Muscle of back (tissue), 11 donors: Measurements from ENCODE around the gene AKAP17A. TPM values are rescaled to one million over a fixed set of nuclear protein-coding genes. Genes with fewer than 3 reads are reported as not detected.
A peak's percentile ranks its signal among the peaks of the same experiment; 100 is the strongest.
"Not testable (repeated sequence)": the region's sequence is repeated elsewhere in the genome, so short reads cannot be mapped to it uniquely, and the experiment has no call there.

Experiments used
- DNase-seq, 3 donors: peaks; one replicate each; pipeline versions ENCODE4 v3.0.0 to v3.0.0-alpha.2; 2013
- polyA plus RNA-seq, 10 donors: library from polyadenylated mRNA; unstranded; fragments of 120-200 nt; gene quantifications; one replicate each; pipeline ENCODE4 v1.2.1, GENCODE V29; 2013; ENCODE audit not compliant: insufficient read length in 10 of 10

AKAP17A gene
- polyA plus RNA-seq, 10 donors = 19.2 to 33.9 (median 28.1) TPM

DNA sequence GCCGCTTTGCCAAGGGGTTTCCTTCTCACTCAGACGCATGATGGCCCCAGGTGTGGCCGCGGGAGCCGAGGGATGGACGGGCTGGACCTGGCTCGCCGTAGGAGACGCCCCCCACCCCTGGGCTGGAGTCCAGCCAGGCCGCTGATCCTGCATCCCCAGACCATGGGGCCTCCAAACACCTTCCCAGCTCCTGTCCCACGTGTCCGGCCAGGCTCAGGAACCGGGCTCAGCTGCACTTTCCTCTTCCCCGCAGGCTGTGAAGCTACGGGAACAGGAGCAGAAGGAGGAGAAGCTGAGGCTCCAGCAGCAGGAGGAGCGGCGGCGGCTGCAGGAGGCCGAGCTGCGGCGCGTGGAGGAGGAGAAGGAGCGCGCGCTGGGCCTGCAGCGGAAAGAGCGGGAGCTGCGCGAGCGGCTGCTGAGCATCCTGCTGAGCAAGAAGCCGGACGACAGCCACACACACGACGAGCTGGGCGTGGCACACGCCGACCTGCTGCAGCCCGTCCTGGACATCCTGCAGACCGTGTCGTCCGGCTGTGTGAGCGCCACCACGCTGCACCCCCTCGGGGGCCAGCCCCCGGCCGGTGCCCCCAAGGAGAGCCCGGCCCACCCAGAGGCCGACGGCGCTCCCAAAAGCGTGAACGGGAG, 9.1 kb downstream of the AKAP17A start:
- DNase-seq = no peak

DNA sequence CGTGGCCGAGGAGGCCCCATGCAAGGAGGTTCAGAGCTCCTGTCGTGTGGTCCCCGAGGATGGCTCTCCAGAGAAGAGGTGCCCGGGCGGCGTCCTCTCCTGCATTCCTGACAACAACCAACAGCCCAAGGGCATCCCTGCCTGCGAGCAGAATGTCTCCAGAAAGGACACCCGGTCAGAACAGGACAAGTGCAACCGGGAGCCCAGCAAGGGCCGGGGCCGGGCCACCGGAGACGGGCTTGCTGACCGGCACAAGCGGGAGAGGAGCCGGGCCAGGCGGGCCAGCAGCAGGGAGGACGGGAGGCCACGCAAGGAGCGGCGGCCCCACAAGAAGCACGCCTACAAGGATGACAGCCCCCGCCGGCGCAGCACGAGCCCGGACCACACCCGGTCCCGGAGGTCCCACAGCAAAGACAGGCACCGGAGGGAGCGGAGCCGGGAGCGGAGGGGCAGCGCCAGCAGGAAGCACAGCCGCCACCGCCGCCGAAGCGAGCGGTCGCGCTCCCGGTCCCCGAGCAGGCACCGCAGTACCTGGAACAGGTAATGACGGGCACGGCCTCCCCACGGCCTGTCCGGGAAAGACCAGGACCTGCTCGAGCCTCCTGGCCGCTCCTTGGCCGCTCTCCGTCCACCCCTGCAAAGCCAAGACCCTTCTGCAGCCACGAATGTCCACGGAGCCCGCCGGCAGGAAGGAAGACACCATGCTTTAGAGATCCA, 9.8 kb downstream of the AKAP17A start:
- no peak for DNase-seq

DNA sequence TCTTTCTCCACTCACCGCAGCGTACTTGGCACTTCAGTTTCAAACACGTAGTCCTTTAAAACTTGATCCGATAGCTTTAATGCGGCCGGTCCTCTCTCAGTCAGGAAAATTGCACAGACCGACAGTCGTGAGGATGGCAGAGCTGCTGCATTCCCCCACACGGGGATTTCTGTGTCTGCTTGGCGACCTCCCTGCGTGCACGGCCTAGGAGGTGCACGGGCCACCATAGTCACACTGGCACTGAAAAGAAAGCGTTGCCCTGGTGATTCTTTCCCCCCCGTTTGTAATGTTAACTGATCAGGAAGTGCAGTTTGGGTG, 10.3 kb downstream of the AKAP17A start:
- DNase-seq = no peak

DNA sequence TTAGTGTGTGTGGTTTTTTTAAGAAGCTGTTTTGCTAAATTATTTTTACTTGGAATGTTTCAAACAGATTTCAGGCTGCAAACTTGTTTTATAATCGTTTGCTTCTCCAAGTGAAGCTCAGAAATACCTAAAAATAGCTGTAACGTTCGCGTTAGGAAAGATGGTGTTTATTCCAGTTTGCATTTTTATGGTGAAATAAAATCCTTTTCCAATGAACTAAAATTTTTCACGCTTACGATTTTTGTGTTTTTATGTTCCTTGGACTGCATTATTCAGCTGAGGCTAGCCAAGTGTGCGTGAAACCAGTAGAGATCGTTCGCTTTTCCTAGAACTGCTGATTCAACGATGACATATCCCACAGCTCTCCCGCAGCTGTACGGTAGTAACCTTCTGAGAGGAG, 10.9 kb downstream of the AKAP17A start:
- DNase-seq = no peak

DNA sequence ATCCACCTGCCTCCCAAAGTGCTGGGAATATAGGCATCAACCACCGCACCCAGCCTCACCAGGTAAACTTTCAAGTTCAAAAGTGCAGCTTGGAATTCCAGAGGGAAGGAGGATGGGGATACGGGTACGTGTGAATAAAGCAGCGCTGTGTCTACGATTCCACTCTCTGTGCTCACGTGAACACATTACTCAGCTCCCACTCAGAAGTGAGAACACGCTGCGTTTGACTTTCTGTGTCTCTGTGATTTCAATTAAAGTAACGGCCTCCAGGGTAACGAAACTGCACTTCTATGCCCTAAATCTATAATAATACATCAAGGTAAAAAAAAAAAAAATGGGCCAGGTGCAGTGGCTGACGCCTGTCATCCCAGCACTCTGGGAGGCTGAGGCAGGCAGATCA, 15.1 kb downstream of the AKAP17A start:
- no peak for DNase-seq

DNA sequence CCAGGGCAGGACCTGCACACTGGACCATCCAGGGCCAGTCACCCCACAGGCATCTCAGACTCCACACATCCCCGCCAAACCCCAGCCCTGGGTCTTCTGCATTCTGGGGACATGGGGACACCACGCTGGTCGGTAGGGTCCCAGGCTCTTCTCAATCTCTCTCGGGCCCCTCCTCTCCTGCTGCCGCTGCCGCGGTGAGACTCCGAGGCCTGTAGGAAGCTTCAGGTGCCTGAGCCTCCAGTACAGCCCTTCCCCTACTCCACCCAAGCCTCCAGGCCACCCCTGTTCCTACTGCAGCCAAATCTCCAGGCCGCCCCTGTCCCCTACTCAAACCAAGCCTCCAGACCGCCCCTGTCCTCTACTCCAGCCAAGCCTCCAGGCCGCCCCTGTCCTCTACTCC, 17.9 kb downstream of the AKAP17A start:
- no peak for DNase-seq

DNA sequence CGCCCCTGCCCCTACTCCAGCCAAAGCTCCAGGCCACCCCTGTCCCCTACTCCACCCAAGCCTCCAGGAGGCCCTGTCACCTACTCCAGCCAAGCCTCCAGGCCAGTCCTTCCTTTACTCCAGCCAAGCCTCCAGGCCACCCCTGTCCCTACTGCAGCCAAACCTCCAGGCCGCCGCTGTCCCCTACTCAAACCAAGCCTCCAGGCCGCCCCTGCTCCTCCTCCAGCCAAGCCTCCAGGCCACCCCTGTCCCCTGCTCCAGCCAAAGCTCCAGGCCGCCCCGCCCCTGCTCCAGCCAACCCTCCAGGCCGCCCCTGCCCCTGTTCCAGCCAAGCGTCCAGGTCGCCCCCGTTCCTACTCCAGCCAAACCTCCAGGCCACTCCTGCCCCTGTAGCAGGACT, 18.4 kb downstream of the AKAP17A start:
- peak in 1 of 3 donors; percentile 57 for DNase-seq

DNA sequence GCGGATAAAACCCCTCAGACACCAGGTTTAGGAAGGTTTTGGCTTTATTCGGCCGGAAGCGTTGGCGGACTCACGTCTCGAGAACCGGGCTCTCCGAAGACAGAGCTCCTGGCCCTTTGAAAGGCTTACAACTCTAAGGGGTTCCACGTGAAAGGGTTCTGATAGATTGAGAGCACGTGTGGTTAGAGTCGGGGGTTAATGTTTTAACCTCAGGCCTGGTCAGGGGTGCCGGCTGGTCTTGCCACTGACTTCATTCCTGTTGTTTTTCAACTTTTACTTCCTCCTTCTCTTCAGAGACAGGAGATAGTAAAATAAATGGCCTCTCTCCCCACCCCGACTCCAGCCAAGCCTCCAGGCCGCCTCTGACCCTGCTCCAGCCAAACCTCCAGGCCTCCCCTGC, 18.8 kb downstream of the AKAP17A start:
- no peak for DNase-seq

DNA sequence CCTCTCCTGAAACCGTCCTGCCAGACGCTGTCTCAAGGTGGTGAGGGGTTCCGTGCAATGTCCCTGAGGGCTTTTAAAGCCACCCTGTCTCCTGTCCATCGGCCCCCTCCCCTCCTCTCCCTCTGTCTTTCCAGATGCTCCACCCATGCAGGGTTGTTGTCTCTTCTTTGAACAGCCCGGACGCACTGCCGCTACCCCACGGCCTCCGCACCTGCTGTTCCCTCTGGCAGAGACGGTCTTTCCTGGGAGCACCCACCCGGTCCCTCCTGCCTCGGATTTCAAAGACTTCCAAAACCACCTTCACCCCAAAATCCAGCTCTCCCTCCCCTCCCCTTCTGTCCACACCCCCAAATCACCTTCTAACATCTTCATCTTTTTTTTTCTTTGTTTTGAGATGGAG, 19.3 kb downstream of the AKAP17A start:
- DNase-seq = no peak

DNA sequence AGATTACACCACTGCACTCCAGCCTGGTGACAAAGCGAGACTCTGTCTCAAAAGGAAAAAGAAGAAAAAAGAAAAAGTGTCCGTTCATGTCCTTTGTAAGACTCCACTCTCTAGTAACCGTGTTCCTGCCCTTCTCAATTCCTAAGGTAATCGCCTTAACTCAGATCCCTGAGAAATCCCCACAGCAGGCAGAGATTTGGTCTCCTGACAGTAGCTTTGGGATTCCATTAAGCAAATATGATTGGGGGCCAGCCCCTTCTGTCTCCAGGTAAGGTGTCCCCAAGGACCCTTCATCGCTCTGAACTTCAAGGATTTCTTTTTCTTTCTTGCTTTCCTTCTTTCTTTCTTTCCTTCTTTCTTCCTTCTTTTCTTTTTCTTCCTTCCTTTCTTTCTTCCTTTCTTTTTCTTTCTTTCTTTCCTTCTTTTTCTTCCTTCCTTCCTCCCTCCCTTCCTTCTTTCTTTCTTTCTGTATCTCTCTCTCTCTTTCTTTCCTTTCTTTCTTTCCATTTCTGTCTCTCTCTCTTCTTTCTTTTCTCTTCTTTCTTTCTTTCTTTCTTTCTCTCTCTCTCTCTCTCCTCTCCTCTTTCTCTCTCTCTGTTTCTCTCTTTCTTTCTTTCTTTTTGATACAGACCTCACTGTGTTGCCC, 21.4 kb downstream of the AKAP17A start:
- DNase-seq = no peak

DNA sequence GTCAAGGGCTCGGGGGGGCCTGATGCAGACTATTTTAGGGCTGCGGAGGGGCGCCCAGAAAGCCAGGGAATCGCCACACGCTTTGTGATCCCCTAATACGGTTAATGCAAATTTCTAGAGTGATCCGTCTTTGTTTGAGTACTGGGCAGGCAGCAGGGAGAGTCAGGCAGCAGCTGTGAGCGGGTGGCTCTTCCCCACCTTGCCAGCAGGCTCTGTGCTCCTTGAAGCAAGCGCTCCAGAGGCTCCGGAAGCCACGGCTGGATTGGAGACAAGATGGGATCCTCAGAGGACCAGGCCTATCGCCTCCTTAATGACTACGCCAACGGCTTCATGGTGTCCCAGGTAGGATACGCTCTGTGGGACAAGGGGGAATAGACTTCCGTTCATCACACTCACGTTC, 23.5 kb downstream of the AKAP17A start, which contains the start of gene ASMT:
Gene ASMT (plus strand): TSS at position 133 of the 400 bp plus-strand sequence. CDS start 141 bp downstream, at position 274.
- no peak for DNase-seq

DNA sequence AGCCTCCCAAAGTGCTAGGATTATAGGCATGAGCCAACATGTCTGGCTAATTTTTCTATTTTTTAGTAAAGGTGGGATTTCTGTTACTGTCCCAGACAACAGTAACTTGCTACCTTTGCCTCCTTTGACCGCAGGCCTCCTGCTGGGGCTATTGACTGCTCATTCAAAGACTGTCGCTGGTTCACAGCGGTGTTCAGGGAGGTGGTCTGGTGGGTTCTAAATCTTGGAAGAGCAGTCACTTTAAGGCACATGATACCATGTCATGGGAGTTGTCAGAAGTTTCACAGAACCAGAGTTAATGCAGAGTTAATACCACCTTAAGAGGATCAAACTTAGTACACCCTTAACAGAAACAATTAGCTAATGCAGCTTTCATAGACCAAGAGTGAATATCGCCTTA, 27.3 kb downstream of the AKAP17A start:
- DNase-seq = no peak

DNA sequence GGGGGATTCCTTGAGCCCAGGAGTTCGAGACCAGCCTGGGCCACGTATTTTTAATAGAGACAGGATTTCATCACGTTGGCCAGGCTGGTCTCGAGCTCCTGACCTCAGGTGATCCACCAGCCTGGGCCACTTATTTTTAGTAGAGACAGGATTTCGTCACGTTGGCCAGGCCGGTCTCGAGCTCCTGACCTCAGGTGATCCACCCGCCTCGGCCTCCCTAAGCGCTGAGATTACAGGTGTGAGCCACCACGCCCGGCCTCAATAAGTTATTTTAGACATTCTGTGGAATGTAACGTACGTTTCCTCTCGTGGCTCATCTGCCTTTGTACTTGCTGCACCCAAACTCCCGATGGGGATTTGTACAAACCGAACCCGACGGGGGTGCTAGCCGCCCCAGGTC, 32.3 kb downstream of the AKAP17A start:
- no peak for DNase-seq

DNA sequence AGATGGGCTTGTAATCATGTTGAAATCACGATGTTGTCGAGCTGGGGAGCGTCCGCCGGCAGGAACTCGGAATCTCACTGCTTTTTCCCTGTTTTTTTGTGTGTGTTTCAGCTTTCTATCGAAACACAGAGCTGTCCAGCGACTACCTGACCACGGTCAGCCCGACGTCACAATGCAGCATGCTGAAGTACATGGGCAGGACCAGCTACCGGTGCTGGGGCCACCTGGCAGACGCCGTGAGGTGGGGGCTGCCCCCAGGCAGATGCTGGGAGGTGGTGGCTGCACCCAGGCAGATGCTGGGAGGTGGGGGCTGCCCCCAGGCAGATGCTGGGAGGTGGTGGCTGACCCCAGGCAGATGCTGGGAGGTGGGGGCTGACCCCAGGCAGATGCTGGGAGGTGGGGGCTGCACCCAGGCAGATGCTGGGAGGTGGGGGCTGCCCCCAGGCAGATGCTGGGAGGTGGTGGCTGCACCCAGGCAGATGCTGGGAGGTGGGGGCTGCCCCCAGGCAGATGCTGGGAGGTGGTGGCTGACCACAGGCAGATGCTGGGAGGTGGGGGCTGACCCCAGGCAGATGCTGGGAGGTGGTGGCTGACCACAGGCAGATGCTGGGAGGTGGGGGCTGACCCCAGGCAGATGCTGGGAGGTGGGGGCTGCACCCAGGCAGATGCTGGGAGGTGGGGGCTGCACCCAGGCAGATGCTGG, 32.9 kb downstream of the AKAP17A start:
- not testable (repeated sequence) for DNase-seq

DNA sequence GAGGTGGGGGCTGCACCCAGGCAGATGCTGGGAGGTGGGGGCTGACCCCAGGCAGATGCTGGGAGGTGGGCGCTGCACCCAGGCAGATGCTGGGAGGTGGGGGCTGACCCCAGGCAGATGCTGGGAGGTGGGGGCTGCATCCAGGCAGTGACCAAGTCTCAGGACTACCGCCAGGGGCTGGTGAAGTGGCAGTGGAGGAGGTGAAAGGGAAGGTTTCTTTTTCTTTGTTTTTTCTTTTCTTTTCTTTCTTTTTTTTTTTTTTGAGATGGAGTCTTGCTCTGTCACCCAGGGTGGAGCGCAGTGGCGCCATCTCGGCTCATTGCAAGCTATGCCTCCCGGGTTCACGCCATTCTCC, 33.4 kb downstream of the AKAP17A start:
- not testable (repeated sequence) for DNase-seq

DNA sequence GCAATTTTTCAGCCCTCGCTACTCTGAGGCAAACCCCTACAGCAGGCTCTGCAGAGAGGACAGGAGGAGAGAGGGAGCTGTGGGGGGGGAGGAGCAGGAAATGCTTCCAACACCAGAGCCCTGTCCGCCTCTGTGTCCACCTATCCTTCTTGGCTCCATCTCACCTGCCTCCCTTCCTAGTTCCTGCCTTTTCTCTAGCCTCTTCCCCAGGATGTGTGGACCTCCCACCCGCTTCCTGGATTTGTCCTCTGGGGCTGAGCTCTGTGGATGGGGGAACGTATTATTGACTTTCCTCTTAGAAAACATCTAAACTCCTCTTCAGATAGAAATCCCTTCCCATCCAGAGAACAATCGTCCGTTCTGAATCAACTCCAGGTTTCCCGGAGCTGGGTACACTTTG, 37.8 kb downstream of the AKAP17A start:
- DNase-seq = no peak

DNA sequence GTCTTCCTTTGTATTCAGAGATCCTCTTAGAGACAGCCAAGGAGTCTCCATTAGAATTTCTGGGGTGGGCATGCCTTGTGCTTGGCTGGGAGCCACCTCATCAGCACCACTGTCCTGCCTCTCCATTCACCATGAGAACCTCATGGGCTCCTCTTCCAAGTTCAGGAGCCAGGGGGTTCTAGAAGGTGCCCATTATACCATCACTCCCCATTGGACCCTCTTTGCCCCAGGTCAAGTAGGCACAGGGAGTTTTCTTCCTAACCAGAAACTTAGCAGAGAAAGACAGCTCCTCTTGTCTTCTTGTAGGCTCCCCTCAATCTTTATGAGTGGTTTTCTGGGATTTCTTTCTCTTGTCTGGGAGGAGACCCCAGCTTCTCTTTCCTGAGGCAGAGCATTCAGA, 54.6 kb downstream of the AKAP17A start:
- DNase-seq = no peak

DNA sequence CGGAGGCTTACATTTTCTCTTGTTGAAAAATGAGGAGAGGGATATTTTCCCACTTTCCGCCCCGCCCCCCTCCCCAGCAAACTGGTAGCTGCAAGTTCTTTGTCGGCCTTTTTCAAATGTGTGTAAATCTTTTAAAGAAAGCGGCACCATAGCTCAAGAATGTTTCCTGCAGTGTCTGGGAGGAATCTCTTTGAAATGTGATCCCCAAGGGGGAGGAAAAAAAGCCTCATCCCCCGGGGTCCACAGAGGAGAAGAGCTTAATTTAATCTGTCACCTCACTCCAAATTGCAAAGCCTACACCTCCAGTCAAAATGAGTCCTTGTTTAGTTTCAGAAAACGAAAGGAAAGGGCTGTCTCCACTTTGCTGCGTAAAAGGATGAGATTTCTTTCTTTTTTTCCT, 58.2 kb downstream of the AKAP17A start:
- DNase-seq = peak in 1 of 3 donors; percentile 9
